IPS-18a (cell line): ENCODE data around the gene RPS21.
"Not testable (repeated sequence)": the region's sequence is repeated elsewhere in the genome, so short reads cannot be mapped to it uniquely, and the experiment has no call there.

ENCODE experiments used
- H3K27ac ChIP-seq: one replicate; pipeline ENCODE4 v1.5.1; 2013; ENCODE audit warnings: low read length
- H3K27me3 ChIP-seq: one replicate; pipeline ENCODE4 v1.6.1; 2013; ENCODE audit warnings: mild to moderate bottlenecking, low read length; ENCODE audit not compliant: control insufficient read depth, insufficient read depth
- H3K36me3 ChIP-seq: one replicate; pipeline ENCODE4 v1.6.1; 2013; ENCODE audit warnings: low read depth, low read length; ENCODE audit not compliant: control insufficient read depth
- H3K4me1 ChIP-seq: one replicate; pipeline ENCODE4 v1.6.1; 2013; ENCODE audit warnings: low read depth, low read length; ENCODE audit not compliant: control insufficient read depth
- H3K4me3 ChIP-seq: one replicate; pipeline ENCODE4 v1.5.1; 2013; ENCODE audit warnings: low read length
- H3K9ac ChIP-seq: one replicate; pipeline ENCODE4 v1.6.1; 2013; ENCODE audit warnings: mild to moderate bottlenecking, low read length, moderate library complexity
- H3K9me3 ChIP-seq: one replicate; pipeline ENCODE4 v1.6.1; 2013; ENCODE audit warnings: low read depth, low read length; ENCODE audit not compliant: control insufficient read depth

RPS21 gene

GRCh38 chr20:62368976-62369814, 17.7 kb upstream of the RPS21 start:
- no peak overlapping the region for H3K27ac ChIP-seq
- no peaks in the 10 kb centered on the region for H3K9me3 ChIP-seq
- peaks cover 38% of the 10 kb centered on the region for H3K4me1 ChIP-seq
- H3K9ac ChIP-seq, result no peak overlapping the region
- no peaks in the 10 kb centered on the region for H3K36me3 ChIP-seq
- peak overlapping the region; percentile 53 for H3K4me3 ChIP-seq
- H3K27me3 ChIP-seq, result no peaks in the 10 kb centered on the region

GRCh38 chr20:62369815-62370114, 17.1 kb upstream of the RPS21 start:
- Histone ChIP-seq H3K27ac (no peak overlapping the region), H3K9me3 (no peaks in the 10 kb centered on the region), H3K36me3 (no peaks in the 10 kb centered on the region), H3K9ac (no peak overlapping the region), H3K27me3 (no peaks in the 10 kb centered on the region), H3K4me1 (peaks cover 36% of the 10 kb centered on the region), H3K4me3 (no peak overlapping the region)

- Histone ChIP-seq H3K27ac (no peak overlapping the region), H3K9ac (no peak overlapping the region)
These were observed 16.6 kb upstream of the RPS21 start for GRCh38 chr20:62370115-62370806.

GRCh38 chr20:62370807-62371587, 15.9 kb upstream of the RPS21 start:
- Histone ChIP-seq H3K4me3 (no peak overlapping the region), H3K9ac (no peak overlapping the region), H3K36me3 (no peaks in the 10 kb centered on the region), H3K4me1 (peaks cover 35% of the 10 kb centered on the region), H3K27ac (no peak overlapping the region), H3K9me3 (no peaks in the 10 kb centered on the region), H3K27me3 (no peaks in the 10 kb centered on the region)

More at GRCh38 chr20:62370115-62370806, 16.6 kb upstream of the RPS21 start:
- Histone ChIP-seq H3K9me3 (no peaks in the 10 kb centered on the region), H3K4me1 (peaks cover 36% of the 10 kb centered on the region), H3K27me3 (no peaks in the 10 kb centered on the region), H3K36me3 (no peaks in the 10 kb centered on the region), H3K4me3 (no peak overlapping the region)

GRCh38 chr20:62371588-62372041, 15.3 kb upstream of the RPS21 start:
- no peaks in the 10 kb centered on the region for H3K27me3 ChIP-seq
- H3K36me3 ChIP-seq, result no peaks in the 10 kb centered on the region
- no peaks in the 10 kb centered on the region for H3K9me3 ChIP-seq
- H3K4me3 ChIP-seq, result no peak overlapping the region
- H3K4me1 ChIP-seq, result peaks cover 37% of the 10 kb centered on the region
- no peak overlapping the region for H3K9ac ChIP-seq
- H3K27ac ChIP-seq, result no peak overlapping the region

- H3K27ac ChIP-seq, result no peak overlapping the region
- H3K36me3 ChIP-seq, result no peaks in the 10 kb centered on the region
- no peak overlapping the region for H3K9ac ChIP-seq
- H3K4me1 ChIP-seq, result peaks cover 44% of the 10 kb centered on the region
- no peaks in the 10 kb centered on the region for H3K9me3 ChIP-seq
- H3K27me3 ChIP-seq, result no peaks in the 10 kb centered on the region
- H3K4me3 ChIP-seq, result no peak overlapping the region
These were observed 14.6 kb upstream of the RPS21 start for GRCh38 chr20:62372042-62372993.

GRCh38 chr20:62373631-62374179, 13.2 kb upstream of the RPS21 start:
- not testable (repeated sequence) for H3K4me3 ChIP-seq, H3K27me3 ChIP-seq, H3K36me3 ChIP-seq, H3K27ac ChIP-seq, H3K9ac ChIP-seq, H3K9me3 ChIP-seq
- peaks cover 36% of the 10 kb centered on the region for H3K4me1 ChIP-seq

GRCh38 chr20:62374331-62375152, 12.4 kb upstream of the RPS21 start:
- no peak overlapping the region for H3K27ac ChIP-seq
- H3K36me3 ChIP-seq, result no peaks in the 10 kb centered on the region
- no peak overlapping the region for H3K9ac ChIP-seq
- H3K4me1 ChIP-seq, result peaks cover 31% of the 10 kb centered on the region
- no peaks in the 10 kb centered on the region for H3K9me3 ChIP-seq
- H3K27me3 ChIP-seq, result no peaks in the 10 kb centered on the region
- no peak overlapping the region for H3K4me3 ChIP-seq

GRCh38 chr20:62376112-62377063, 10.5 kb upstream of the RPS21 start:
- Histone ChIP-seq H3K9me3 (no peaks in the 10 kb centered on the region), H3K36me3 (no peaks in the 10 kb centered on the region), H3K9ac (no peak overlapping the region), H3K4me1 (peaks cover 22% of the 10 kb centered on the region), H3K4me3 (no peak overlapping the region), H3K27me3 (no peaks in the 10 kb centered on the region), H3K27ac (peak overlapping the region; percentile 35)
